NCI-H2196 (cell line): ENCODE results near the gene DHX35.

Source experiments
- DNase-seq: peaks from one replicate; lab custom pipeline; 2025; ENCODE audit not compliant: unreplicated experiment; lab: John Stamatoyannopoulos, UW

DHX35 gene

DNA sequence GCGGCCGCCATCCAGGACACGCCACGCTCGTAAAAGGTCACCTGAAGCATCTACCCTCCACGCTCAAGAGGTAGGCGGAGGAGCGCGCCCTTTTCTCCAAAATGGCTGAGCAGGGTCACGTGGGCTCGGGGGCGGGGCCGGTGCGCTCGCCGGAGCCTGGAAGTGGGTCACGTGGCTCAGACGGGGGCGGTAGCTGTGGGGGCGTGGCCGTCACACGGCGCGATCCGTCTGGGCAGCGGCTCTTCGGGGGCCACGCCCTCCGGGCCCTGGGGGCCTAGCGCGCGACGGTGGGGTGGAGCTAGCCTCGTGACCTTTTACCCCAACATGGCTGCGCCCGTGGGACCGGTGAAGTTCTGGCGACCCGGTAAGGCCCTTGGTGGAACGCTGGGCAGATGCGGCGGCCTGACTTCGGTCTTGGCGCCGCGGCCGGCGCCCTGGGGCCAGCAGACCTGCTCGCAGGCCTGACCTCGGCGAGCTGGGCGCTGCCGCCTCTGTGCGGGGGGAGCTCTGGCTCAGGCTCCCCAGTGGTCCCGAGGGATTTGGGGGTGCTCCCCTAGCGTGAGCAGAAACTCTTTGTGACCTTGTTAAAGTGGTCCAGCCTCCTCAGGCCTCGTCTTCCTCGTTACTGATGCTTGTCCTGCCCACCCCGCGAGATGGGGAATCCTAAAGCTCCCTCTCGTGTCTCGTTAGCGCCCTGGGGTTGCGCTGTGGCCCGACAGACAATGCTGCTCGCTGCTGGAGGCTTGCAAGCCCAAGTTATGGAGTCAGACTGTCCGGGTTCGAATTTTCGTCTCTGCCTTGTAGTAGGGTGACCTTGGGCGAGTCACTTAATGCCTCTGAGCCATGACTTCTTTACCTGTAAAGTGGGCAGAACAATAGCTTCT, at the start of gene DHX35:
Gene DHX35 (plus strand): TSS at position 301 of the 884 bp plus-strand sequence. CDS start 24 bp downstream, at position 325.
- DNase-seq = peak; percentile 97

- DNase-seq = no peak
These were observed 46.8 kb upstream of the DHX35 start for GRCh38 chr20:38915355-38915754.

GRCh38 chr20:38917657-38918056, 44.5 kb upstream of the DHX35 start:
- no peak for DNase-seq

DNA sequence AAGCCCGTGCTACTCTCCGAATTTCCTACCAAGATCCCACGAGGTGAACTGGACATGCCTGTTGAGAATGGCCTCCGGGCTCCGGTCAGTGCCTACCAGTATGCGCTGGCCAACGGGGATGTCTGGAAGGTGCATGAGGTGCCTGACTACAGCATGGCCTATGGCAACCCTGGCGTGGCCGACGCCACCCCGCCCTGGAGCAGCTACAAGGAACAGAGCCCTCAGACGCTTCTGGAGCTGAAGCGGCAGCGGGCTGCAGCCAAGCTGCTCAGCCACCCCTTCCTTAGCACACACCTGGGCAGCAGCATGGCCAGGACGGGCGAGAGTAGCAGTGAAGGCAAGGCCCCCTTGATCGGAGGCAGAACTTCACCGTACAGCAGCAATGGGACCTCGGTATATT, 44.0 kb upstream of the DHX35 start:
- no peak for DNase-seq

DNA sequence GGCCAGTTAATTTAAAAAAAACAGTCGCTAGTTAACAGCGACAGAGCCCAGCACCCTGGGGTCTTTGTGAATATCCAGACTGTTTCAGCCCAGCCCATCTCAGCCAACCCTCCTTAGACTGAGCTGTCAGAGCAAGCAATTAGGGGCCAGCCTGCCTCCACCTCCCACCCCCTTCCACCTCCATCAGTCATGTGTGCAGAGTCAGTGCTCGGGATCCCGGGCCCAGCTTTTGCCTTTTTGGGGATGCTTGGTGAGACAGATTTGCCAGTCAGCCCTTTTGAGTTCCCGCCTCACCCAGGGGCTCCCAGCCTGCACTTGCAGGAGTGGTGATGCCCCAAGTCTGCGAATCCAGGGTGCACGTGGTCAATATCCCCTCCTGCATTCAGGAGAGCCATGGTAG, 42.5 kb upstream of the DHX35 start:
- DNase-seq = no peak

DNA sequence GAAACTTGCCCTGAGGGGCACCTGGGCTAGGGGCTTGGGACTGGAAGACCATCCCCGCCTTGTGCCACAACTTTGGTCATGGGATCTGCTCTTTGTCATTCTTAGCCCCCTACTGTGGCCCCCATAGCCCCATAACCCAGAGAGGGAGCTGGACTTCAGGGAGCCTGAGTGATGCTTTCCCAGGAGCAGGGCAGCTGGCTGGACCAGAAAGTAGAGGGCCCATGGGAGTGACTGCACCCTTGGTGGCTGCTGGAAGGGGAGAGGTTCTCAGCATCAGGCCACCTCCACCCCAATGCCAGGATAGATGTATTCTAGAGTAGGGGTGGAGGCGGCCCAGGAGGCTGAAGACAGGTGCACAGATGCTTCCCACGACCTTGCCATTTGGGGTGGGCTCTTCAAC, 41.7 kb upstream of the DHX35 start:
- no peak for DNase-seq

DNA sequence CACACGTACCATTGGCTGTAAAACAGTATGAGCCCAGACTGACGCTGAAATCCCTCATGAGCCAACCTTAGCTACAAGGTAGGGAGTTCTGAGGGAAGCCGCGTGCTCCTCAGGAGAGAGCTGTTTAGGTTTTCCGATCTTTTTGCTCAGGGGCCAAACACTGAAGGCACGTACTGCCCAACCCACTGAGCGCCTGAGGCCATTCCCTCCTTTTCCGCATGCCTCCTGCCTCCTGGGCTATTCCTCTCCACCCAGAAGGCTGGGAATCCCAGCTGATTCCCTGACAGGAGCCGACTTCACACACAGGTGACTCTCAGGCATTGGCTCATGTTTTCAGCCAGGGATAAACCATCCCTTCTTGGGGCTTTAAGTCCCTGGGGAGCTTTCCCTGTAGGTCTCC, 41.3 kb upstream of the DHX35 start:
- no peak for DNase-seq

- no peak for DNase-seq
These were observed 37.4 kb upstream of the DHX35 start for GRCh38 chr20:38924718-38925117.

DNA sequence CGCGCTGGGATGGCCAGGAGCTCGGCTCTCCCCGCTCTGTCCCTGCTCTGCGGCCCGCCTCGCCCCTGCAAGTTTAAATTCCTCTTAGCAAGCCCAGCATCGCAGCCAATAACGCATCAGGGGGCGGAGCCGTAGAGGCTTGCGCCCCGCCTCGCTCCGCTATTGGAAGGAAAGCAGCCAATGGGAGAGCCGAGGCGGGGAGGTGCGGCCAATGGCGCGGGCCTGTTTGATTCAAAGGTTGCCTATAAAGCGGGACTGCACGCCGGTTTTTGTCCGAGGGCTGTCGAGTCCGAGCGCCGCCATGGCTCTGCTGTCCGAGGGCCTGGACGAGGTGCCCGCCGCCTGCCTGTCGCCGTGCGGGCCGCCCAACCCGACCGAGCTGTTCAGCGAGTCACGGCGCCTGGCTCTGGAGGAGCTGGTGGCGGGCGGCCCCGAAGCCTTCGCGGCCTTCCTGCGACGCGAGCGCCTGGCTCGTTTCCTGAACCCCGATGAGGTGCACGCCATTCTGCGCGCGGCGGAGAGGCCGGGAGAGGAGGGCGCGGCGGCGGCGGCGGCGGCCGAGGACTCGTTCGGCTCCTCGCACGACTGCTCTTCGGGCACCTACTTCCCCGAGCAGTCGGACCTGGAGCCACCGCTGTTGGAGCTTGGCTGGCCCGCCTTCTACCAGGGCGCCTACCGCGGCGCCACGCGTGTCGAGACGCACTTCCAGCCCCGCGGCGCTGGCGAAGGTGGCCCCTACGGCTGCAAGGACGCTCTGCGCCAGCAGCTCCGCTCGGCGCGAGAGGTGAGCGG, 35.8 kb upstream of the DHX35 start, which contains the start of gene FAM83D:
Gene FAM83D (plus strand): TSS at position 276 of the 792 bp plus-strand sequence. CDS start 26 bp downstream, at position 302.
- peak; percentile 99 for DNase-seq

DNA sequence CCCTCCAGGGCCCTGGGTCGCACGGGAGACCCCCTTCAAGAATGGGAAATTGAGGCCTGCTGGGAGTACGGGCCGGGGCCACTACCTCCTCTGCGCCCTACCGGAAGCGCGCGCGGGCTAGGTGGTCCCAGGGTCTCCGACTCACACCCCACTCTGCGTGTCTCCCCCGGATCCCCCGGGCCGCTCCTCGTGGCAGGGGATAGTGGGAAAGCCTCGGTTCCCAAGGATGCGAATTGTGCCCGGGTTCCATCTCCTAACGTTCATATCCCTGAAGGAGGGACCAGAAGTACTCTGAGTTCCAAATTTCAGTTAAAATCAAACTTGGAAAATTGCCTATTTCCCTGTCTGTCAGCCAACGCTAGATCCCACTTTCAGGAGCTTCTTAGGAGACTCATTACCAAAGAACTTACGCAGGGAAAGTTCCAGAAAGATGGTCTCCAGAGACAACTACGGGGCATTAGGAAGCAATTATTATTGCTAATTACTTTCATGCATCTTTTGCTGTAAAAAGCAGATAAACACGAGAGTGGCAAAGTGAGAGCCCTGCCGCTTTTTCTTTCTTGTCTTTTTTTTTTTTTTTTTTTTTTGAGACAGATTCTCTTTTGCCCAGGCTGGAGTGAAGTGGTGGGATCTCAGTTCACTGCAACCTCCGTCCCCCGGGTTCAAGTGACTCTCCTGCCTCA, 35.1 kb upstream of the DHX35 start:
- no peak for DNase-seq

- DNase-seq = no peak
These were observed 34.1 kb upstream of the DHX35 start for GRCh38 chr20:38927902-38928578.

DNA sequence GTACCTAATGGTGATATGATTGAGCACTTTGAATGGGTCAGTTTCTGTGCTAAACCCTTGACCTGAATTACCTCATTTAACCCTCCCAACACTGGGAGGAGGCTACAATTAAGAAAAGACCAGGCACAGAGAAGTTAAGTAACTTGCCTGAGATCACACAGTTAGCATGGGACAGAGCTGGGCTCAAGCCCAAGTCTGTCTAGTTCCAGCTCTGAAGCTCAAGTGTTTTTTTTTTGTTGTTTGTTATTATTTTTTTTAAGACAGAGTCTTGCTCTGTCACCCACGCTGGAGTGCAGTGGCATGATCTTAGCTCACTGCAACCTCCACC, 31.9 kb upstream of the DHX35 start:
- DNase-seq = no peak

DNA sequence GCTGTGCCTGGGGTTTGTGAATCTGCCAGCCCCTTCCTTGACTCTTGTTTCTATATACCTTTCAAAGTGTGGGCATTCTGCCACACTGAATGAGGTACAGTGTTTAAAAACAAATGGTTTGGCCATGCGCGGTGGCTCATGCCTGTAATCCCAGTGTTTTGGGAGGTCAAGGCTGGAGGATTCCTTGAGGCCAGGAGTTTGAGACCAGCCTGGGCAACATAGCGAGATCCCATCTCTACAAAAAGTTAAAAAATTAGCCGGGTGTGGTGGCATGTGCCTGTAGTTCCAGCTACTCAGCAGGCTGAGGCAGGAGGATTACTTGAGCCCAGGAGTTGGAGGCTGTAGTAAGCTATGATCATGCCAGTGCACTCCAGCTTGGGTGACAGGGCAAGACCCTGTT, 30.2 kb upstream of the DHX35 start:
- no peak for DNase-seq

DNA sequence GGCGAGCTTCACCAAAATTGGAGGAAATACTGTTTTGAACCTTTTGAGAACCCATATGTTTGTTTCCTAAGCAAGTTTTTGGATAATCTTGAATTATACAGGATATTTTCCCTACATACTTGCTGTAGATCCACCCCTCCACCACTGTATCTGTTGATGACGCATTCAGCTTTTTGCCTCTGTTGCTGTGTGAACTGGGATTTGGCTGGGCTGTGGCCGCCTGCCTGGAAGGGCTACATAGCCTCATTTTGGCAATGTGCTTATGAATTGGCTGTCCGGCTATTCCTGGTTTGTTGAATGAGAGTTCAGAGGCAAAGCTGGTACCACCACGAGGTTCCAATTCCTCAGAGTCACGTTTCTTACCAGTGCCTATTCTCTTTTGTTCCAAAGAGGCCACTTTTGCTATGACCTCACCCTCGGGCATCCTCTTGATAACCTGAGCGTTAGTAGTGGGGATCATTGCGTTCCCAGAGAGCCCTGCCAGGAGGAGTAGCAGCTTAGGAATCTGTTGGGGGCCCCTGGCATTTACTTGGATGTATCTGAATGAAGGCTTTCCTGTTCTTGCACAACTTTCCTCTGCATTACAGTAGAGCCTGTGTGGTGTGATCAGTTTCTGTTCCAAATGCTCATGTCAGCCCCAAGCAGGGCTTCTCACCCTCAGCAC, 29.6 kb upstream of the DHX35 start:
- DNase-seq = no peak

DNA sequence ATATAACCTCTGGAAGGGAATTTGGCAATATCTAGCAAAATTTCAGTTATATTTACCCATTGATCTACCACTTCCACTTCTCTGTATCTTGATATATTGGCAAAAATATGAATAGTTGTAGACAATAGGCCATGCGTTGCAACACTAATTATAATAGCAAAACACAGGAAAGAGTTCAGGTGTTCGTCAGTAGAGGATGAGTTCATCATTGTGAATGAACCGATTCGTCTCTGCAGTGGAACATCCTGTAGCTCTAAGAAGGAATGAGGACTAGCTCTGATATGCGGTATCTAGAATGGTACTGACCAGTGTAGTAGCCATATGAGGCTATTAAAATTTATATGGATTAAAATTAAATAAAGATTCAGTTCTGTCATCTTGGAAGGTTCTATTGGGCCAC, 27.6 kb upstream of the DHX35 start:
- DNase-seq = no peak

GRCh38 chr20:38935285-38935684, 26.9 kb upstream of the DHX35 start:
- no peak for DNase-seq

DNA sequence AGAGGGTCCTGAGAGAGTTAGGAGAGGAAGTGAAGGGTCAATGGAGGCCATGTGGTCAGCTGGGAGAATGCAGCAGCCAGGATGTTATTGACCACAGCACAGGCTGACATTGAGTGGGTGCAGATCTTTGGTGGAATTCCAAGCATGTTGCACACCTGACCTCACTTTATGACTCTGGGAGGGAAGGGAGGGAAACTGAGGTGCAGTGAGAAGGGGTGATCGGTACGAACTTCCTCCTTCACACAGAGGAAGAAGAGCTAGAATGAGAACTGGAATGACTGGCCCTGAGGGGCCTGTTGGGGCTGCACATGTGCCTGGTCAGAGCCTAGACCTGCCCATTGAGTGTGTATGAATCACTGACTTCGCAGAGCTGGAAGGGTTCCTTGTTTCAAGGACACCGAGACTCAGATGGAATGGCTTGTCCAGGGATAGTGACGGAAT, 26.2 kb upstream of the DHX35 start:
- no peak for DNase-seq

DNA sequence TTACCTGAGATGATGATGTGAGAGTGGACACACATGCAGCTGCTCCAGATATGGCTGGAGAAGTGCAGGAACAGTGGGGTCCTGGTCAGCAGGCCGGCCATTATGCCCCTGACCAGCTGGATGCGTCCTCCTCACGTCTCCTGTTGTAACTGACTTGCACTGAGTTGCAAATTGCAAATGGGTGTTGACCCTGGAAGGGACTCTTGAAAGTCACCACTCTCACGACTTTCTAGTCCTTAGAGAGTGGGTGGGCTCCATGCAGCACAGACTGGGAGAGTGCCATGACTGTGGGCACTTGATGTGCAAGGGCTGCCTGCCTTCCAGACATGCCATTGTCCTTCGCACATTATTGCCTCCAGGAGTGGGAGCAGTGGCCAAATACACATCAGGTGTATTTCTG, 25.1 kb upstream of the DHX35 start:
- no peak for DNase-seq

DNA sequence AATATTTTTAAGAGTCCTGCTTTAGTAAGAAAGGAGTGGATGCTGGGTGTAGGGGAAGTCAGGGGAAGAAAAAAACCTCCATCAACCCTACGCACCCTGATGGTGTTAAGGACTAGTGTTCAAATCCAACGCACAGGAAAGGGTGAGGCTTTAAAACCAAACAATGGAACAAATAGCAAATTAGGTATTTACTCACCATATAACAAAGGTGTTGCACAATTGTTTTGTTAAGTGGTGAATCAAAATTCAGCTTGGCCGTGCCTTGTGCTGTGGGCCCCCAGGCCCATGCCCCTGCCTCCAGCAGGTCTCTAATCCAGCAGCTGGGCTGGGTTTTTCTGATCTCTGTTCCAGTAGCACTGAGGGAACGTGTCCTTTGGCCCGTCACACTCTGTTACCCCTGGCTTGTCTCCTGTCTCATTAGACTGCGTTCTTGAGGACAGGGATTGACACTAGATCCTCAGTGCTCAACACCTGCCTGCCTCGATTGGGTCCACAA, 24.1 kb upstream of the DHX35 start:
- DNase-seq = no peak

- DNase-seq = no peak
These were observed 22.5 kb upstream of the DHX35 start for GRCh38 chr20:38939686-38940085.
